NCI-H345 (cell line): Measurements from ENCODE around the gene ZNF419.
"Not testable (repeated sequence)": the region's sequence is repeated elsewhere in the genome, so short reads cannot be mapped to it uniquely, and the experiment has no call there.

Experiments used
- DNase-seq: peaks from one replicate; lab custom pipeline; 2025; lab: John Stamatoyannopoulos, UW

Gene ZNF419

DNA sequence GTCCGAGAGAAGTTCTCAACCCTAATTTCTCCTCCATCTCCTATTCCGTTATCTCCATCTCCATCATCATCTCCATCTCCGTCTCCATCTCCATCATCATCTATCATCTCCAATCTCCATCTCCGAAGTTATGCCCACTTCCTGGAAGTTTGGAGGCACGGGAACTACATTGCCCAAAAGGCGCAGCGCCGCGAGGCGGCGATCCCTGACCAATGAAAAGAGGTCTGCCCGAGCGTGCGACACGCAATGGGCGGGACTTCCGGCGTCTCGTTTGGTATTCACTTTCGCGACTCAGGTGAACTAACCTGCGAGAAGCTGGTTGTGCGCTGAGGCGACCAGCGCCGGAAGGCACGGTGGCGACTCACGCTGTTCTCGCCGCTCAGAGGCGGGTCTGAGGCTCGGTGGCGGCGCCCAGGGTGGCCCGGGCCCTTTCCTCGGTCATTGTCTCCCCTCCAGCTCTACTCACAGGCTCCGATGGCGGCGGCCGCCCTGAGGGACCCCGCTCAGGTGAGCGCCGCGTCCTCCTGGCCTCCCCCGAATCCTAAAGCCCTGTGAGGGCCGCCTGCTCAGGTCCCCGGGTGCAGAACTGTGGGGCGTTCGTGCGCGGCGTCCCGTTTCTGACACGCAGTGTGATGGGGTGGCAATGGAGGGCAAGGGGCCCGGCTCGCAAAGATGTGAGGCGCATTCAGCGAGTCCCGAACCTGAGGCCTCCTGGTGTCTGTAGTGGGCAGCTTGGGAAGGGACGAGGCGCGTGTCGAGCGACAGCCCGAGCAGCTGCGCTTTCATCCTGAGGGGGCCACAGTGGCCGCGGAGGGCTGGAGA, at the start of gene ZNF419:
TSS of gene ZNF419 (plus strand) at position 274 of the 822 bp plus-strand sequence. CDS start at position 475, 201 bp downstream.
- peak; percentile 88 for DNase-seq

- DNase-seq, result no peak
Observed at GRCh38 chr19:57437931-57438330, 49.6 kb upstream of the ZNF419 start.

- DNase-seq, result no peak
Observed at GRCh38 chr19:57438925-57439324, 48.6 kb upstream of the ZNF419 start.

DNA sequence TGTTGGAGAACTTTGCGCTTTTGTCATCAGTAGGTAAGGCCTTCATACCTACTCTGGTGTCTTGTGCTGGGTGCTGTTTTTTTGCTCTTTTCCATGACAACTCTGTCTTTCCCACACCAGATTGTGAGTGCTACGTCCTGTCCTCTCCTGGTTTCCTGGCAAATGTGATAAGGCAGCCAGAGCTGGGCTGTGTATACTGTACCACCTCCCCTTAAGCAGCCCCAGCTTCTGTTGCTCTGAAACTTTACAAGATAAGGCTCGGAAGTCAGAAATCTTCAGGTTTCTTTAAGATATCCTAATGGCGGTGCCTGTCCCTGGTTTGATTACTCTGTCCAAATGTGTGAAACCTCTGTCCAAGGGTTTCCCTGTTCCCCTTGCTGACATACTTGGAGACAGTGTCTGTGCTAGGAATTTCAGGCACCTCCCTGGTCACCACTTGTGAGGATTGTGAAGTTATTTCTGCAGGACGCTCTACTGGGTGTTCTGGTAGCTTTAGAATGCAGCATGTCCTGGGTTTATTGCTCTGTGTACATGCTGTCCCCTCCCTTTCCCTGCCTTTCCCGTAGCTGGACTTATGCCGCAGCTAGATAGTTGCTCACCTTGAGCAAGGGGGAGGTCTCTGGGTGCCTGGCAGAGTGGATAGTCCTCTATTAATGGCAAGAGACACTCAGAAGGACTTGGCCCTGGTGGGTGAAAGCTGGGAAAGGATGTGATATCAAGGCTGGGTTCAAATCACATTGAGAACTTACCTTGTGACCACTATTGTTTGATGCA, 45.4 kb upstream of the ZNF419 start:
- DNase-seq, result no peak

DNA sequence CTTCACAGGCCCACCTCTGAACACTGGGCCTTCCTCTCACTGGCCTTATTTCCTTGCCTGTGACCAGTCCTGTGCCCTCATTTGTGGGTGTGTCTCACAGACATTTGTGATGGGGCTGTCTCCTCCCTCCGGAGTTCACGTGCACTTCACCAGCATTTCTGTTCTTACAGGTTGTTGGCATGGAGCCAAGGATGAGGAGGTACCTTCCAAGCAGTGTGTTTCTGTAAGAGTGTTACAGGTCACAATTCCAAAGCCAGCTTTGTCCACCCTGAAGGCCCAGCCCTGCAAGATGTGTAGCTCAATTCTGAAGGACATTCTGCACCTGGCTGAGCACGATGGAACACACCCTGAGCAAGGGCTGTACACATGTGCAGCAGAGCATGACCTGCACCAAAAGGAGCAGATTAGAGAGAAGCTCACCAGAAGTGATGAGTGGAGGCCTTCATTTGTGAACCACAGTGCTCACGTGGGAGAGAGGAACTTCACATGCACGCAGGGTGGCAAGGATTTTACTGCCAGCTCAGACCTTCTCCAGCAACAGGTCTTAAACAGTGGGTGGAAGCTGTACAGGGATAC, 44.3 kb upstream of the ZNF419 start:
- peak; percentile 57 for DNase-seq

GRCh38 chr19:57452307-57452706, 35.2 kb upstream of the ZNF419 start:
- no peak for DNase-seq

DNA sequence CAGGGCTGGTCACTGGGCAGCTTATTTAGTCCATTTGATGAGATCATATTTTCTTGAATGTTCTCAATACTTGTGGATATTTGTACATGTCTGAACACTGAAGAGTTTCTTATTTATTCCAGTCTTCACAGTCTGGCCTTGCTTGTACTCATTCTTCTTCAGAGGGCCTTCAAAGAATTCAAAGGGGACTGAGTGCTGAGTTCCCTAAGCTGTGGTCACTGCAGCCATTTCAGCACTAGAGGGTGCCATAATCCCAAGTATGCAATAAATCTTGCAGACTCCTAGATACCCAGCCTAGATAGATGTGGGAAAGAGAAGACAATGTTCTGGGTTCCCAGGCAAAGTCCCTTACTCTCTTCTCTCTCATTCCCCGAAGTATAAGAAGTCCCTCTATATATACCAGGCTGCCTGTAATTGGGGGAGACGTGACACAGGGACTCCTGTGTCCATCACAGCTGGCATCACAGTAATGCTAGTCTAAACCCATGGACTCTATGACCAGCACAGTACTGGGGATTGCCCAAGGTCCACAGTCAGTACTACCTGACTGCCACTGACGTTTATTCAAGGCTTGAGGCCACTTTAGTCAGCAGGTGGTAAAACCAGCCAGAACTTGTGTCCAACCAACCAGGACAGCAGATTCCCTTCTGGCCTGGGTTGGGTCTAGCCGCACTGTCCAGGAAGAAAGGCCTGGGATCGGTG, 21.7 kb upstream of the ZNF419 start:
- no peak for DNase-seq

GRCh38 chr19:57466489-57466888, 21.1 kb upstream of the ZNF419 start:
- no peak for DNase-seq

DNA sequence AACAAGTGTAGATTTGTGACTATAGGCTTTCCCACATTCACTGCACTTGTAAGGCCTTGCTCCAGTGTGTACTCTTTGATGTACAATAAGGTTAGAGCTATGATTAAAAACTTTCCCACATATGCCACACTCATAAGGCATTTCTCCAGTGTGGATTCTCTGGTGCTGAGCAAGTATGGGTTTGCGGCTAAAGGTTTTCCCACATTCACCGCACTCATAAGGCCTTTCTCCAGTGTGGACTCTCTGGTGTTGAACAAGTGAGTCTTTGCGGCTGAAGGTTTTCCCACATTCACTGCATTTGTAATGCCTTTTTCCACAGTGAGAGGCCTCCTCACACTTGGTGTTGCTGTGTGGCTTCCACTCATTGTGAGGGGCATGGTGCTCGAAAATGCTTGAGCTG, 13.9 kb upstream of the ZNF419 start:
- DNase-seq, result no peak

- DNase-seq, result peak; percentile 88
Observed at GRCh38 chr19:57477191-57478008, 10.2 kb upstream of the ZNF419 start, which contains the start of gene ZNF772. TSS of gene ZNF772 (minus strand) at chr19:57477566. CDS start at chr19:57477309, 257 bp downstream.

GRCh38 chr19:57488299-57488644, 722 bp downstream of the ZNF419 start:
- DNase-seq, result not testable (repeated sequence)

DNA sequence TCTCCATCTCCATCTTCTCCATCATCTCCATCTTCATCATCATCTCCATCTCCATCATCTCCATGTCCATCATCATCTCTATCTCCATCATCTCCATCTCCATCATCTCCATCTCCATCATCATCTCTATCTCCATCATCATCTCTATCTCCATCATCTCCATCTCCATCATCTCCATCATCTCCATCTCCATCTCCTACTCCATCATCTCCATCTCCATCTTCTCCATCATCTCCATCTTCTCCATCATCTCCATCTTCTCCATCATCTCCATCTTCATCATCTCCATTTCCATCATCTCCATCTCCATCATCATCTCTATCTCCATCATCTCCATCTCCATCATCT, 11.8 kb downstream of the ZNF419 start:
- DNase-seq, result not testable (repeated sequence)

DNA sequence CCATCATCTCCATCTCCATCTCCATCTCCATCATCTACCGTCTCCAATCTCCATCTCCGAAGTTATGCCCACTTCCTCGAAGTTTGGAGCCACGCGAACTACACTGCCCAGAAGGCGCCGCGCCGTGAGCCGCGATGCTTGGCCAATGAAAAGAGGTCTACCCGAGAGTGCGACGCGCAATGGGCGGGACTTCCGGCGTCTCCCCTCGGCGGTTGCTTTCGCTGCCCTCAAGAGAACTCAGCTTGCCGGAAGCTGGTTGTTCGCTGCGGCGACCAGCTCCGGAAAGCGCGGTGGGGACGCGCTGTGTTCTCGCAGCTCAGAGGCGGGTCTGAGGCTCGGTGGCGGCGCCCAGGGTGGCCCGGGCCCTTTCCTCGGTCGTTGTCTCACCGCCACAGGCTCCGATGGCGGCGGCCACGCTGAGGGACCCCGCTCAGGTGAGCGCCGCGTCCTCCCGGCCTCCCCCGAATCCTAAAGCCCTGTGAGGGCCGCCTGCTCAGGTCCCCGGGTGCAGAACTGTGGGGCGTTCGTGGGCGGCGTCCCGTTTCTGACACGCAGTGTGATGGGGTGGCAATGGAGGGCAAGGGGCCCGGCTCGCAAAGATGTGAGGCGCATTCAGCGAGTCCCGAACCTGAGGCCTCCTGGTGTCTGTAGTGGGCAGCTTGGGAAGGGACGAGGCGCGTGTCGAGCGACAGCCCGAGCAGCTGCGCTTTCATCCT, 12.3 kb downstream of the ZNF419 start, which contains the start of gene ZNF773:
TSS of gene ZNF773 (plus strand) at position 259 of the 716 bp plus-strand sequence. CDS start at position 402, 143 bp downstream.
- peak; percentile 92 for DNase-seq

GRCh38 chr19:57500400-57500799, 12.8 kb downstream of the ZNF419 start:
- not testable (repeated sequence) for DNase-seq

GRCh38 chr19:57506163-57506562, 18.6 kb downstream of the ZNF419 start:
- peak; percentile 35 for DNase-seq

GRCh38 chr19:57511484-57511883, 23.9 kb downstream of the ZNF419 start:
- no peak for DNase-seq

GRCh38 chr19:57512845-57513244, 25.3 kb downstream of the ZNF419 start:
- DNase-seq, result peak; percentile 1

- DNase-seq, result no peak
Observed at GRCh38 chr19:57515255-57515654, 27.7 kb downstream of the ZNF419 start.

GRCh38 chr19:57518021-57518420, 30.5 kb downstream of the ZNF419 start:
- DNase-seq, result not testable (repeated sequence)

DNA sequence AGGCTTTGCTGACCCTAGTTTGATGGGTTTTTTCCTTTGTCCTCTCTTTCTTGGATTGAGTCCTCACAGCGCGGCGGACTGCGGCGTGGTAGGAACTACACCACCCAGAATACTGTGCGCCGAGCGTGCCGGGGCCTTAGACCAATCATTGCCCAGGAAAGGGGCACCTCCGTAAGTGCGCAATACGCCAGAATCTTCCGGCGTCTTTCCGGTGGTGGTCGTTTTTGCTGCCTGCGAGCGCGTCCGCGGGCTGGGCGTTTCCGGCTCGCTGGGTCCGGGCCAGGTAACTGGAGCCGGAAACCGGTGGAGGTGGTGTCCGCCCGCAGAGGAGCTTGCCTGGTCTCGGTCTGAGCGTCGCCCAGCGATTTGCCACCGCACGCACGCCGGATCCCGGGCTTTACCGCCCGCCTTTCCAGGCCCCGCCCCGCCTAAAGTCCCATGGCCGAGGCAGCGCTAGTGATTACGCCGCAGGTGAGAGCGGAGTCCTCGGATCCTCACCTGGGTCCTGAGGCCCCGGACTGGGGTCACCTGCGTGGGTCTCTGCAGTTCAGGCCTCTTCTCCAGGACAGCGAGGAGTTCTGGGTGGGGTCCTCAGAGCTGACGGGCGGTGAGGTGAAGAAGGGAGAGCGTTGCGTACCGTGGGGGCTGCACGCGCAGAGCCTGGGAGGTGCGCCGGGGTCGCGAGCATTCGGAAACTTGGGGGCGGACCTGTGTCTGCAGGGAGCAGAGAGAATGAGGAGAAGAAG, 39.8 kb downstream of the ZNF419 start, which contains the start of gene ZNF549:
TSS of gene ZNF549 (plus strand) at position 221 of the 746 bp plus-strand sequence. CDS start at position 439, 218 bp downstream.
- DNase-seq, result peak; percentile 94
